DOHH2 (cell line): ENCODE data around the gene FAM114A2.

Experiments used
- H3F3A ChIP-seq: fragments of 200-600 bp; sonication (generic), shearing (Covaris generic); 2 replicates; pipeline ENCODE4 v1.6.0; 2016; ENCODE audit warnings: antibody characterized with exemption, mild to moderate bottlenecking; ENCODE audit not compliant: control insufficient read depth, insufficient read depth
- H3K27ac ChIP-seq: fragments of 200-600 bp; sonication (generic); 2 replicates; pipeline ENCODE4 v1.5.1; 2014; ENCODE audit warnings: low read depth, mild to moderate bottlenecking, low read length, moderate library complexity
- H3K27me3 ChIP-seq: fragments of 200-600 bp; sonication (generic); 2 replicates; pipeline ENCODE4 v1.6.1; 2014; ENCODE audit warnings: mild to moderate bottlenecking, low read length, mixed read lengths; ENCODE audit not compliant: control insufficient read depth
- H3K36me3 ChIP-seq: fragments of 200-600 bp; sonication (generic); 2 replicates; pipeline ENCODE4 v1.6.1; 2014; ENCODE audit warnings: mild to moderate bottlenecking, low read length, moderate library complexity, mixed read lengths; ENCODE audit not compliant: control insufficient read depth
- H3K4me1 ChIP-seq: fragments of 200-600 bp; sonication (generic); 2 replicates; pipeline ENCODE4 v1.6.1; 2014; ENCODE audit warnings: mild to moderate bottlenecking, low read length, mixed read lengths; ENCODE audit not compliant: control insufficient read depth
- H3K4me2 ChIP-seq: fragments of 200-600 bp; sonication (generic); 2 replicates; pipeline ENCODE4 v1.6.0; 2014; ENCODE audit warnings: mild to moderate bottlenecking, low read length, moderate library complexity
- H3K4me3 ChIP-seq: fragments of 200-600 bp; sonication (generic); 2 replicates; pipeline ENCODE4 v1.5.1; 2014; ENCODE audit warnings: mild to moderate bottlenecking, low read length, mixed read lengths
- H3K79me2 ChIP-seq: fragments of 200-600 bp; sonication (generic); 2 replicates; pipeline ENCODE4 v1.6.1; 2014; ENCODE audit warnings: mild to moderate bottlenecking, low read length, mixed read lengths; ENCODE audit not compliant: control insufficient read depth
- H3K9me2 ChIP-seq: fragments of 200-600 bp; sonication (generic); replicated peaks from 2 replicates; pipeline ENCODE4 v1.6.1; 2014; ENCODE audit warnings: mild to moderate bottlenecking, low read length, mixed read lengths; ENCODE audit not compliant: control insufficient read depth
- H3K9me3 ChIP-seq: fragments of 200-600 bp; sonication (generic); 2 replicates; pipeline ENCODE4 v1.6.1; 2014; ENCODE audit warnings: antibody characterized with exemption, low read length, mixed read lengths; ENCODE audit not compliant: control insufficient read depth, insufficient read depth
- H4K20me1 ChIP-seq: fragments of 200-600 bp; sonication (generic); 2 replicates; pipeline ENCODE4 v1.6.0; 2014; ENCODE audit warnings: low read depth, mild to moderate bottlenecking, antibody characterized with exemption, low read length, moderate library complexity; ENCODE audit not compliant: control insufficient read depth, insufficient read depth
- EZH2phosphoT487 ChIP-seq: fragments of 200-600 bp; sonication (generic); IDR thresholded peaks from 2 replicates; pipeline ENCODE4 v1.6.1; 2017; ENCODE audit warnings: borderline replicate concordance, mild to moderate bottlenecking, antibody characterized with exemption, low read length, moderate library complexity, mixed read lengths
- TF ChIP-seq, protein P1 (sequence below): fragments of 200-600 bp; sonication (generic); IDR thresholded peaks from one replicate; pipeline ENCODE4 v1.5.1; 2014; ENCODE audit warnings: antibody characterized with exemption, mild to moderate bottlenecking, low read depth, low read length; ENCODE audit not compliant: poor library complexity, severe bottlenecking

FAM114A2 gene

GRCh38 chr5:153991168-153991567 is 47.5 kb downstream of the FAM114A2 start:
- Histone ChIP-seq H3K9me2 (no peaks in the 10 kb centered on the region), H3K4me3 (no peak overlapping the region), H3K79me2 (no peaks in the 10 kb centered on the region), H3K36me3 (0 out of 2 replicates have a peak, but pooled peaks cover 4% of the 10 kb centered on the region), H3K27ac (no peak overlapping the region), H4K20me1 (no peaks in the 10 kb centered on the region), H3K9me3 (no peaks in the 10 kb centered on the region), H3F3A (no peaks in the 10 kb centered on the region), H3K4me2 (no peak overlapping the region), H3K4me1 (no peaks in the 10 kb centered on the region), H3K27me3 (no peaks in the 10 kb centered on the region)
- TF ChIP-seq, protein P1, sequence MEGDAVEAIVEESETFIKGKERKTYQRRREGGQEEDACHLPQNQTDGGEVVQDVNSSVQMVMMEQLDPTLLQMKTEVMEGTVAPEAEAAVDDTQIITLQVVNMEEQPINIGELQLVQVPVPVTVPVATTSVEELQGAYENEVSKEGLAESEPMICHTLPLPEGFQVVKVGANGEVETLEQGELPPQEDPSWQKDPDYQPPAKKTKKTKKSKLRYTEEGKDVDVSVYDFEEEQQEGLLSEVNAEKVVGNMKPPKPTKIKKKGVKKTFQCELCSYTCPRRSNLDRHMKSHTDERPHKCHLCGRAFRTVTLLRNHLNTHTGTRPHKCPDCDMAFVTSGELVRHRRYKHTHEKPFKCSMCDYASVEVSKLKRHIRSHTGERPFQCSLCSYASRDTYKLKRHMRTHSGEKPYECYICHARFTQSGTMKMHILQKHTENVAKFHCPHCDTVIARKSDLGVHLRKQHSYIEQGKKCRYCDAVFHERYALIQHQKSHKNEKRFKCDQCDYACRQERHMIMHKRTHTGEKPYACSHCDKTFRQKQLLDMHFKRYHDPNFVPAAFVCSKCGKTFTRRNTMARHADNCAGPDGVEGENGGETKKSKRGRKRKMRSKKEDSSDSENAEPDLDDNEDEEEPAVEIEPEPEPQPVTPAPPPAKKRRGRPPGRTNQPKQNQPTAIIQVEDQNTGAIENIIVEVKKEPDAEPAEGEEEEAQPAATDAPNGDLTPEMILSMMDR, result no peak
- TF ChIP-seq EZH2phosphoT487, result no peak

GRCh38 chr5:153988510-153988909 is 50.2 kb downstream of the FAM114A2 start:
- no peaks in the 10 kb centered on the region for H3F3A ChIP-seq
- TF ChIP-seq, protein P1, result no peak
- TF ChIP-seq EZH2phosphoT487, result no peak
- no peak overlapping the region for H3K27ac ChIP-seq
- no peaks in the 10 kb centered on the region for H3K9me3 ChIP-seq
- no peaks in the 10 kb centered on the region for H4K20me1 ChIP-seq
- H3K27me3 ChIP-seq, result no peaks in the 10 kb centered on the region; the same call in 1 of the 2 replicates
- H3K4me1 ChIP-seq, result no peaks in the 10 kb centered on the region
- no peaks in the 10 kb centered on the region for H3K9me2 ChIP-seq
- H3K79me2 ChIP-seq, result no peaks in the 10 kb centered on the region
- no peak overlapping the region for H3K4me3 ChIP-seq
- H3K36me3 ChIP-seq, result no peaks in the 10 kb centered on the region
- H3K4me2 ChIP-seq, result no peak overlapping the region

- TF ChIP-seq, protein P1, result no peak
- TF ChIP-seq EZH2phosphoT487, result no peak
- no peak overlapping the region for H3K4me2 ChIP-seq
Measured at GRCh38 chr5:153987301-153987700, 51.4 kb downstream of the FAM114A2 start.

DNA sequence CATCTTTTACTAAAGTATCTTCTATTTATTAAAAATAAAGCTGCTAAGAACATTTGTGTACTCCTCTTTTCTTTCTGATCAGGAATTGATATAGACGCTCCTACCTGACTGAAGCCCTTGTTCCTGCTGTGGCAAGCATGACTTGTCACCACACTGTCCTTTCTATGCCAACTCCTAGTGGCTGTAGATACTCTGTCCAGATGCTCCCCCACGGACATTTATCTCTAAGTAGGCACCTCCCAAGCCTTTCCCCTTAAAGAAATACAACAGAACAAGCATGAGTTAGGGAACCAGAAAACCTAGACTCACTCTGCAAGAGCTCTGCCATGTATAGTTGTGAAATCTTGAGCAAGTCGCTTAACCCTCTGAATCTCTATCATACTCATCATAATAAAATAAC is 53.2 kb downstream of the FAM114A2 start:
- no peak overlapping the region for H3K4me2 ChIP-seq
- H3K79me2 ChIP-seq, result no peaks in the 10 kb centered on the region
- H3F3A ChIP-seq, result no peaks in the 10 kb centered on the region
- H3K4me3 ChIP-seq, result no peak overlapping the region
- no peaks in the 10 kb centered on the region; the same call in 1 of the 2 replicates for H4K20me1 ChIP-seq
- no peaks in the 10 kb centered on the region for H3K9me2 ChIP-seq
- TF ChIP-seq EZH2phosphoT487, result no peak
- TF ChIP-seq, protein P1, result no peak
- no peaks in the 10 kb centered on the region; the same call in none of the 2 replicates for H3K27me3 ChIP-seq
- H3K9me3 ChIP-seq, result no peaks in the 10 kb centered on the region
- H3K27ac ChIP-seq, result no peak overlapping the region
- H3K4me1 ChIP-seq, result no peaks in the 10 kb centered on the region
- H3K36me3 ChIP-seq, result no peaks in the 10 kb centered on the region

More at GRCh38 chr5:153987301-153987700, 51.4 kb downstream of the FAM114A2 start:
- Histone ChIP-seq H3K9me2 (no peaks in the 10 kb centered on the region), H3K4me1 (no peaks in the 10 kb centered on the region), H3K27ac (no peak overlapping the region), H3K79me2 (no peaks in the 10 kb centered on the region), H3K36me3 (no peaks in the 10 kb centered on the region), H3K9me3 (no peaks in the 10 kb centered on the region), H3K27me3 (no peaks in the 10 kb centered on the region; the same call in none of the 2 replicates), H3K4me3 (no peak overlapping the region), H3F3A (no peaks in the 10 kb centered on the region), H4K20me1 (no peaks in the 10 kb centered on the region)
